Esophagus squamous epithelium (tissue), 5 donors: ENCODE data around the gene CACNB2. TPM values are rescaled to one million over a fixed set of nuclear protein-coding genes. Genes with fewer than 3 reads are reported as not detected.
A peak's percentile ranks its signal among the peaks of the same experiment; 100 is the strongest.

Experiments used
- DNase-seq: peaks from one replicate; lab custom pipeline; 2025; lab: John Stamatoyannopoulos, UW
- H3K27ac ChIP-seq, 4 donors: fragments of 200-600 bp; sonication (generic); one replicate each; pipeline ENCODE4 v1.5.1; 2016 to 2019; ENCODE audit warnings: mild to moderate bottlenecking in 1 of 4
- H3K27me3 ChIP-seq, 4 donors: fragments of 200-600 bp; sonication (generic); 1 replicate in 3 of 4; 2 replicates in 1 of 4; pipeline versions ENCODE4 v1.5.1 to v1.6.0; 2017 to 2021; ENCODE audit warnings: antibody characterized with exemption in 1 of 4
- H3K36me3 ChIP-seq, 3 donors: fragments of 200-600 bp; sonication (generic); one replicate each; pipeline ENCODE4 v1.5.1; 2016 to 2019
- H3K4me1 ChIP-seq, 3 donors: fragments of 200-600 bp; sonication (generic); one replicate each; pipeline ENCODE4 v1.5.1; 2017 to 2019
- H3K4me3 ChIP-seq, 4 donors: fragments of 200-600 bp; sonication (generic); 1 replicate in 3 of 4; 2 replicates in 1 of 4; pipeline ENCODE4 v1.5.1; 2016 to 2019; ENCODE audit warnings: mild to moderate bottlenecking in 2 of 4, moderate library complexity in 1 of 4
- H3K9me3 ChIP-seq, 3 donors: fragments of 200-600 bp; sonication (generic); one replicate each; pipeline ENCODE4 v1.5.1; 2016 to 2019
- CTCF ChIP-seq, 6 experiments: fragments of 450-650 bp in 4 of 6; fragments of 200-600 bp in 2 of 6; sonication (generic) in 2 of 6; IDR thresholded peaks; one replicate each; pipeline ENCODE4 v1.5.1; 2016 to 2019; ENCODE audit warnings: antibody characterized with exemption in 6 of 6, mild to moderate bottlenecking in 4 of 6, moderate library complexity in 4 of 6
- POLR2A ChIP-seq, 4 donors: fragments of 450-650 bp; IDR thresholded peaks; one replicate each; pipeline ENCODE4 v1.6.1; 2017; ENCODE audit warnings: antibody characterized with exemption in 4 of 4, mild to moderate bottlenecking in 4 of 4, moderate library complexity in 3 of 4
- WGBS, 2 donors: methylation state at CpG; one replicate each; pipeline ENCODE4 v1.1.5; 2018; 5-methylcytosine and 5-hydroxymethylcytosine counted together
- intact Hi-C: fragments of 100-400 bp; cut with DNase I; formaldehyde crosslinking; loops from one replicate; pipeline ENCODE4 v1.15.0; 2022
- total RNA-seq, 4 donors: library from RNA; depleted of rRNA; stranded (reverse); fragments of >200 nt; gene quantifications; one replicate each; pipeline ENCODE4 v1.1.0, GENCODE V29; 2016
- donor health status: DM: yes; HTN: yes; CAD: no.

CACNB2 gene
- total RNA-seq, 4 donors from 2014 or later = 0.91 to 37.0 (median 5.7) TPM

GRCh38 chr10:18209241-18209640 is 69.0 kb downstream of the CACNB2 start:
- no peaks in the 10 kb centered on the region for H3K36me3 ChIP-seq
- no peaks in the 10 kb centered on the region for H3K4me1 ChIP-seq
- no peak for DNase-seq
- no peak overlapping the region for H3K27ac ChIP-seq
- intact Hi-C loops = no loop called here
- WGBS, 2 donors = 18 to 31% methylated on average over 2 of the region's 2 CpGs
- no peaks in the 10 kb centered on the region for H3K9me3 ChIP-seq
- TF ChIP-seq CTCF (IDR thresholded peaks at IDR 0.05) (no peak), POLR2A (IDR thresholded peaks at IDR 0.05) (no peak)
- no peaks in the 10 kb centered on the region for H3K27me3 ChIP-seq
- no peak overlapping the region for H3K4me3 ChIP-seq

- 21 to 43% methylated on average over 2 of the region's 2 CpGs for WGBS, 2 donors
- H3K9me3 ChIP-seq = no peaks in the 10 kb centered on the region
- H3K27ac ChIP-seq = no peak overlapping the region
- no peak for DNase-seq
- TF ChIP-seq CTCF (IDR thresholded peaks at IDR 0.05) (no peak), POLR2A (IDR thresholded peaks at IDR 0.05) (no peak)
- intact Hi-C loops = no loop called here
- H3K36me3 ChIP-seq = no peaks in the 10 kb centered on the region
- no peak overlapping the region for H3K4me3 ChIP-seq
- H3K4me1 ChIP-seq = peaks cover 0 to 11% (median 0%) of the 10 kb centered on the region in 3 donors
- no peaks in the 10 kb centered on the region for H3K27me3 ChIP-seq
Observed at GRCh38 chr10:18210711-18211110, 70.5 kb downstream of the CACNB2 start.

GRCh38 chr10:18211862-18212261 is 71.6 kb downstream of the CACNB2 start:
- H3K36me3 ChIP-seq = no peaks in the 10 kb centered on the region
- intact Hi-C loops = no loop called here
- WGBS, 2 donors = 54 to 57% methylated on average over 4 of the region's 4 CpGs

GRCh38 chr10:18213271-18213670 is 73.0 kb downstream of the CACNB2 start:
- Histone ChIP-seq H3K4me3 (no peak overlapping the region), H3K27me3 (no peaks in the 10 kb centered on the region), H3K27ac (no peak overlapping the region), H3K4me1 (peaks cover 0 to 11% (median 0%) of the 10 kb centered on the region in 3 donors), H3K9me3 (no peaks in the 10 kb centered on the region), H3K36me3 (no peaks in the 10 kb centered on the region)
- TF ChIP-seq CTCF (IDR thresholded peaks at IDR 0.05) = no peak
- TF ChIP-seq POLR2A (IDR thresholded peaks at IDR 0.05) = no peak
- 58 to 86% methylated on average over 4 of the region's 4 CpGs for WGBS, 2 donors
- no peak for DNase-seq
- intact Hi-C loops = no loop called here

More at GRCh38 chr10:18211862-18212261, 71.6 kb downstream of the CACNB2 start:
- H3K27ac ChIP-seq = no peak overlapping the region
- DNase-seq = no peak
- no peak overlapping the region for H3K4me3 ChIP-seq
- H3K4me1 ChIP-seq = peaks cover 0 to 11% (median 0%) of the 10 kb centered on the region in 3 donors
- no peaks in the 10 kb centered on the region for H3K27me3 ChIP-seq
- TF ChIP-seq POLR2A (IDR thresholded peaks at IDR 0.05) = no peak
- TF ChIP-seq CTCF (IDR thresholded peaks at IDR 0.05) = no peak
- H3K9me3 ChIP-seq = no peaks in the 10 kb centered on the region

GRCh38 chr10:18214691-18215563 is 74.7 kb downstream of the CACNB2 start:
- Histone ChIP-seq H3K9me3 (no peaks in the 10 kb centered on the region), H3K36me3 (no peaks in the 10 kb centered on the region), H3K27ac (peak overlapping the region in 1 of 4 donors; percentile 13), H3K4me1 (peaks cover 0 to 23% (median 0%) of the 10 kb centered on the region in 3 donors), H3K4me3 (no peak overlapping the region), H3K27me3 (no peaks in the 10 kb centered on the region)
- no peak for DNase-seq
- WGBS, 2 donors = 28 to 37% methylated on average over 10 of the region's 10 CpGs
- intact Hi-C loops = no loop called here
- TF ChIP-seq CTCF (IDR thresholded peaks at IDR 0.05) (peak; percentile 26 to 64 (median 56)), POLR2A (IDR thresholded peaks at IDR 0.05) (no peak)
